Esophagus muscularis mucosa (tissue), 4 donors: ENCODE results near the gene HAGH.

Experiments
- CTCF ChIP-seq, 3 experiments: fragments of 200-600 bp in 2 of 3; fragments of 450-650 bp in 1 of 3; sonication (generic) in 2 of 3; IDR thresholded peaks; one replicate each; pipeline ENCODE4 v1.5.1; 2017 to 2019; ENCODE audit warnings: antibody characterized with exemption in 3 of 3, mild to moderate bottlenecking in 2 of 3, moderate library complexity in 1 of 3
- EP300 ChIP-seq: sonication (generic); formaldehyde crosslinking; IDR thresholded peaks from one replicate; pipeline ENCODE4 v1.6.1; 2017; ENCODE audit warnings: antibody characterized with exemption
- POLR2A ChIP-seq: fragments of 450-650 bp; IDR thresholded peaks from one replicate; pipeline ENCODE4 v1.6.1; 2017; ENCODE audit warnings: antibody characterized with exemption, moderate library complexity, mild to moderate bottlenecking, low read depth

DNA sequence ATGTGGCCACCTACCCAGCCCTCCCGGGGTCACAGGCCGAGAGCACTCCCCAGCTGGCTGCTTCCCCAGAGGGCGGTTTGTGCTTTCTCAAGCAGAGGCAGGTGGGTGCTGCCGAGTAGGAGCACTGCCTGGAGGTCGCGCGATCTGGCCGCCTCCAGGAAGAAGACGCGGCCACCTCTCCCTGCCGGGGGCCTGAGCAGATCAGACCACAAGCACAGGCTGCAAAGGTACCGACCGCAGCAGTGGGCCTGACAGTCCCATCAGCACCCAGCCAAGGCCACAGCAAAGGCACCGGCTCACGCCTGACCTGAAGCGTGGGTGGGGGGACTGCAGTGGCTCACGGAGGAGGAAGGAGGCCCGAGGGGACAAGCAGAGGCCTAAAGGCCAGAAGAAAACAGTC, 17.9 kb downstream of the HAGH start:
- no peak for TF ChIP-seq CTCF (IDR thresholded peaks at IDR 0.05)
- TF ChIP-seq POLR2A, result no peak
- no peak for TF ChIP-seq EP300
